Activated CD8-positive, alpha-beta memory T cell treated with anti-CD3 and anti-CD28 coated beads, Interleukin-2, amount 50 U/mL, for 4 hours (primary cell): Measurements from ENCODE around the gene SNAP29.
A peak's percentile ranks its signal among the peaks of the same experiment; 100 is the strongest.
"Not testable (repeated sequence)": the region's sequence is repeated elsewhere in the genome, so short reads cannot be mapped to it uniquely, and the experiment has no call there.

Experiments
- DNase-seq: peaks from one replicate; pipeline ENCODE4 v3.0.0-alpha.2; 2020

SNAP29 gene

GRCh38 chr22:20903093-20903492 is 44.3 kb downstream of the SNAP29 start:
- no peak for DNase-seq

- DNase-seq = no peak
These were observed 45.5 kb downstream of the SNAP29 start for GRCh38 chr22:20904008-20904979.

DNA sequence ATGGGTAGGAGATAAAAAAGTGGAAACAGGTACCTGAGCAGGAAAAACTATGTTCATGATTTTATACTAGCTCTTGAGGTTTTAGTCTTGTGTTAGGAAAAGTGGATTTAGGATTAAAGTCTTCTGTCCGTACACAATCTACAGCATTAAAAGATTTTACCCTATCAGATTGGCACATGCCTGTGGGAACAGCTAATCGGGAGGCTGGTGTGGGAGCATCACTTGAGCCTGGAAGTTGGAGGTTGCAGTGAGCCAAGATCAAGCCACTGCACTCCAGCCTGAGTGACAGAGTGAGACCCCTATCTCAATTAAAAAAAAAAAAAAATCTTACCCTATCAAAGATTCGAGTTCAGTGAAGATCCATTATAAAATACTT is 46.2 kb downstream of the SNAP29 start:
- no peak for DNase-seq

DNA sequence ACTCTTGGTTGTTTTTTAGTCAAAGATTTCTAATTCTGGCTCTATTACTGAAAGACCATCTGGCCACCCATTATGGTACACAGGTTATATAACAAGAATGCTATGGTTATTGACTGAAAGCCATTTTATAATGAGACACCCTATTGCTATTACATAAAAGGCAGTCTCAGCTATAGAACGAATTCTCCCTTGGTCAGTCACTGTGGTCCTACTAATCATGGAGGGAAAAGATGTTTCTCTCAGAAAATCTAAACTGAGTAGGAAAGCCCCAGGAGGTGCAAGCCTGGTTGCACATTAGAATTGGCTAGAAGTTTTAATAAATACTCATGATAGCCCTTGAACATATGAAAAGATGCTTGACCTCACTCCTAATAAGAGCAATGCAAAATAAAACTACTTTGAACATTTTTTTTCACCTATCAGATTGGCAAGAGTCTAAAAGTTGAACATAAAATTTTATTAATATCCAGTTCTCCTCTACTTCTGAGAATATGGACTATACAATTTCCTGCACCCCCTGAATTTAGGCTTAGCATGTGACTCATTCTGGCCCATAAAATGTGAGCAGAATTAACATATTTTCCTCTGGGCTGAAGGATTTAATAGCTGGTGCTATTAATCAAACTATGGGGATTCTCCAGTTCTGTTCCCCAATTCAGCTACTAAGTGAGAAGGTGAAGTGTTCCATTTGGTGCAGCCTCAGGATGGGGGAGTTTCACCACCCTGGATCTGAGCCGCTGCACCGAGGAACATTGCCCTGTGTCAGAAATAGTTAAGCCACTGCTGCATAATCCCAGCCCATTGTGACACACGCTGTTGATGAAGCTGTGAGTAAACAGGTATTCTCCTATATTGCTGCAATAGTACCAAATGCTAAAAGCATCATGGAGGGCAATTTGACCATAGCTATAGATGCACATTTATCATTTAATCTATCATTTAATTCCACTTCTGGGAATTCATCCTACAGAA is 46.9 kb downstream of the SNAP29 start:
- DNase-seq = no peak

DNA sequence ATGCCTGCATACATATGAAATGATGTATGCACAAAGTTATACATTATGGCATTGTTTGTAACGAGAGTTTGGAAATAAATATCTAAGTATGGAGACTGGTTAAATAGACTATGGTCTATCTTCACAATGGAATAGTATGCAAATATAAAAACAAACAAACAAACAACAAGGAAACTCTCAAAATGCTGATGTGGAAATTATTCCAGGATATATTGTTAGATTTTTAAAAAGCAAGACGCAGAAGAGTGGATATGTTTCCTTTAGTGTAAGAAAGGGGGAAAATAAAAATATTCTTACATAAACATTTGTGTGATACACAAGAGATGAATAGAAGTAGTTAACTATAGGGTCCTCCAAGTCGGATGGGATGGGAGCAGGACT is 47.6 kb downstream of the SNAP29 start:
- DNase-seq = no peak

DNA sequence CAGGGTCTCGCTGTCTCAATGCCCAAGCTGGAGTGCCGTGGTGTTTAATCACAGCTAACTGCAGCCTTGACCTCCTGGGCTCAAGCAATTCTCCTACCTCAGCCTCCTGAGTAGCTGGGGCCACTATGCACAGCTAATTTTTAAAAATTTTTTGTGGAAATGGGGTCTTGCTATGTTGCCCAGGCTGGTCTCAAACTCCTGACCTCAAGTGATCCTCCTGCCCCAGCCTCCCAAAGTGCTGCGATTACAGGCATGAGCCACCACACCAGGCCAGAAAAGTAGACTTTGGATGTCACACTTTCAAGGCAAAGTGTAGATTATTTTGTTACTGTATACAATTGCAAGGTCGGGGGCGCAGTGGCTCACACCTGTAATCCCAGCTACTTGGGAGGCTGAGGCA is 49.9 kb downstream of the SNAP29 start:
- DNase-seq = not testable (repeated sequence)

- no peak for DNase-seq
These were observed 50.9 kb downstream of the SNAP29 start for GRCh38 chr22:20909543-20910303.

DNA sequence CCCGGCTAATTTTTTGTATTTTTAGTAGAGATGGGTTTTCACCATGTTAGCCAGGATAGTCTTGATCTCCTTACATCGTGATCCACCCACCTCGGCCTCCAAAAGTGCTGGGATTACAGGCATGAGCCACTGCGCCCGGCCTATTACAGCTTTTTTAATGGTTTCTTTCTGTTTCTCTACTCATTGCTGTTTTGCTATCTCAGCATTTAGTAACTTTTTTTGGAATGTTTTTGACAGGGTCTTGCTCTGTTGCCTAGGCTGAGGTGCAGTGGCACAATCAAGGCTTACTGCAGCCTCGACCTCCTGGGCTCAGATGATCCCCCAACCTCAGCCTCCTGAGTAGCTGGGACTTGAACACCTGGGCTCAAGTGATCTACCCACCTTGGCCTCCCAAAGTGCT is 53.7 kb downstream of the SNAP29 start:
- DNase-seq = no peak

GRCh38 chr22:20916916-20917810 is 58.4 kb downstream of the SNAP29 start, which contains the start of gene CRKL:
Gene CRKL (plus strand): TSS chr22:20917407. CDS start chr22:20917935, 528 bp downstream.
- peak; percentile 96 for DNase-seq

GRCh38 chr22:20918663-20919218 is 59.9 kb downstream of the SNAP29 start:
- no peak for DNase-seq

GRCh38 chr22:20919718-20920117 is 60.9 kb downstream of the SNAP29 start:
- DNase-seq = no peak

DNA sequence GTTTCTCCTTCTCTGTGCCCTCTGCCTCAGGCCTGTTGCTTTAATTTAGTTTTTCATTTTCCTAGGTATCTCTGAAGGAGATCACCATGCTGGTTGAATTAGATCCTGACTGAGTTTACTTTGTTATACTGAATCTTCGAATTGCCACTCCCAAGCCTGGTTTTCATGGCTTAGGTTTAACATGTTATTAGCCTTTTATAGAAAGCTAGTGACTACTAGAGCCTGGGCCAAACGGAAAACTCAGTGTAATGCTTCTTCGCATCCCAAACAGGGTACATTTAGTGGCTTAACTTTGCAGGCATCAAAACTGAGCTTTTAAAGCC is 62.0 kb downstream of the SNAP29 start:
- no peak for DNase-seq

DNA sequence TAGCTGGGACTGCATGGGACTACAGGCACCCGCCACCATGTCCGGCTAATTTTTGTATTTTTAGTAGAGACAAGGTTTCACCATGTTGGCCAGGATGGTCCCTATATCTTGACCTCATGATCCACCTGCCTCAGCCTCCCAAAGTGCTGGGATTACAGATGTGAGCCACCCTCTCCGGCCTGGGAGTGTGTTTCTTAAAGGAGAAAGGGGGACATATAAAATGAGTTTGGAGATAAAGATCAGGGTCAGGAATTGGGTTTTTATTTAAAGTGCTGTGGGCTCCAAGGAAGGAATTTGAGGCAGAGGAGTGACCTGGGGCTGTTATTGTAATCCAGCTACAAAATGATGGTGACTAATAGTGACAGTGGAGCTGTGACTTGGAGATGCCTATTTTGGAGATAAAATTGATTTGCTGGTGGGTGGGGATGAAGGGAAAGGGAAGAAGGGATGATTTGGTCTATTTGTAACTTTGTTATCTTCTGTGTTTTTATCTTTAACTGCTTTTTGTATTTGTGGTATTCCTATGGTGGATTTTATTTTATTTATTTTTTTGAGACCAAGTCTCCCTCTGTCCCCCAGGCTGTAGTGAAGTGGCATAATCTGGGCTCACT is 63.4 kb downstream of the SNAP29 start:
- no peak for DNase-seq

DNA sequence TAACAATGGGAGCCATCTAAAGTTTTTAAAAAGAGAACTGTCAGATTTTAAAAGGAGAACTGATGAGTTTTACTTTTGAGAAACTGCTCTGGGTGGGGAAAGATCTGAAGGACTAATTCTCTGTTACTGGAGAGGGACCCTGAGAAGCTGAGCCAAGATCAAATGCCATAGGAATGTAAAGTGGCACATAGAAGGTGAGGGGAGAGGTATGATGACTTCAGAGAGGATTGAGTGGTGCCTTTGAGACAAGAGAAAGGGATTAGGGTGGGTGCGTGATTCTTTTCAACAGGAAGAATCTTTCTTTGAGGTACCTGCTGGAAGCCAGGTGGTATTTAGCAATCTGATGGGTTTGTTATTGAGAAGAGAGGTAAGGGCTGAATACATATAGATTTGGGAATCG is 67.4 kb downstream of the SNAP29 start:
- DNase-seq = no peak

DNA sequence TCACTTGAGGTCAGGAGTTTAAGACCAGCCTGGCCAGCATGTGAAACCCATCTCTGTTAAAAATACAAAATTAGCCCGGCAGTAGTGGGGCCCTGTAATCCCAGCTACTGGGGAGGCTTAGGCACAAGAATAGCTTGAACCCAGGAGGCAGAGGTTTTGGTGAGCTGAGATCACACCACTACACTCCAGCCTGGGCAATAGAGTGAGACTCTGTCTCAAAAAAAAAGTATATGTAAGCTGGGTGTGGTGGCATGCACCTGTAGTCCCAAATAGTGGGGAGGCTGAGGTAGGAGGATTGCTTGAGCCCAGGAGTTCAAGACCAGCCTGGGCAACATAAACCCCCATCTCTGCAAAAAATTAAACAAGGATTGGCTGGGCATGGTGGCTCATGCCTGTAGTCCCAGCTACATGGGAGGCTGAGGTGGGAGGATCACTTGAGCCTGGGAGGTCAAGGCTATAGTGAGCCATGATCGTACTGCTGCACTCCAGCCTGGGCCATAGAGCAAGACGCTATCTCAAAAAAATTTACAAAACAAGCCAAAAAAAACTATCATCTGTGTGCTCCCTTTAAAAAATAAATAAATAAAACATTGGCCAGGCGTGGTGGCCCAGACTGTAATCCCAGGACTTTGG is 69.2 kb downstream of the SNAP29 start:
- DNase-seq = no peak

DNA sequence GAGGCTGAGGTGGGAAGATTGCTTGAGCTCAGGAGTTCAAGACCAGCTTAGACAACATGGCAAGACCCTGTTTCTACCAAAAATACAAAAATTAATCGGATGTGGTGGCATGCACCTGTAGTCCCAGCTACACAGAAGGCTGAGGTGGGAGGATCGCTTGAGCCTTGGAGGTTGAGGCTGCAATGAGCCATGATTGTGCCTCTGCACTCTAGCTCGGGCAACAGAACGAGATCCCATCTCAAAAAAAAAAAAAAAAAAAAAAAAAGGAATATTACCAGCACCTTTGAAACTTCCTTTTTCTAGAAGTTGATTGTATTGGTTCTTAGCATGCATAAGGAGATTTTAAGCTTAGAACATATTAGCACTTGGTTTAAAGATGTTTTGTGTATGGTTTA is 69.8 kb downstream of the SNAP29 start:
- DNase-seq = no peak

GRCh38 chr22:20930004-20930403 is 71.2 kb downstream of the SNAP29 start:
- no peak for DNase-seq

- DNase-seq = not testable (repeated sequence)
These were observed 71.6 kb downstream of the SNAP29 start for GRCh38 chr22:20930435-20930834.

DNA sequence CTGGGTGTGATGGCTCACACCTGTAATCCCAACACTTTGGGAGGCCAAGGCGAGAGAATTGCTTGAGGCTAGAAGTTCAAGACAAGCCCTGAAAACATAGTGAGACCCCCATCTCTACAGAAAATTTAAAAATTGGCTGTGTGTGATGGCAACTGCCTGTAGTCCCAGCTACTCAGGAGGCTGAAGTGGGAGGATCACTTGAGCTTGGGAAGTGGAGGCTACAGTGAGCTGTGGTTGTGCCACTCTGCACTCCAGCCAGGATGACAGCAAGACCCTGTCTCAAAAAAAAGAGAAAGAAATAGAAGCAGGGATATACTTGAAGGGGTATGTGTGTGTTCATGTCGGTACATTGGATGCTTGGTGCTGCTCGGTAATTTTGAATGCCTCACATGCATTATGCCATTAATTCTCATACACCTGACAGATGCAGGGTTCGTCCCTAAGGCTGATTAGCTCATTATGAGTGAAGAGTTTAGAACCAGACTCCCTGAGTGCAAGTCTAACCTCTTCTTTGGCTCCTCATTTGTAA is 72.4 kb downstream of the SNAP29 start:
- DNase-seq = no peak

- DNase-seq = no peak
These were observed 75.1 kb downstream of the SNAP29 start for GRCh38 chr22:20933910-20934309.
